Measurements from ENCODE around the gene POU2F1. TPM values are rescaled to one million over a fixed set of nuclear protein-coding genes. Genes with fewer than 3 reads are reported as not detected.

POU2F1 gene
- total RNA-seq, 2 donors from 2014 or later = 7.6 to 9.5 TPM

DNA sequence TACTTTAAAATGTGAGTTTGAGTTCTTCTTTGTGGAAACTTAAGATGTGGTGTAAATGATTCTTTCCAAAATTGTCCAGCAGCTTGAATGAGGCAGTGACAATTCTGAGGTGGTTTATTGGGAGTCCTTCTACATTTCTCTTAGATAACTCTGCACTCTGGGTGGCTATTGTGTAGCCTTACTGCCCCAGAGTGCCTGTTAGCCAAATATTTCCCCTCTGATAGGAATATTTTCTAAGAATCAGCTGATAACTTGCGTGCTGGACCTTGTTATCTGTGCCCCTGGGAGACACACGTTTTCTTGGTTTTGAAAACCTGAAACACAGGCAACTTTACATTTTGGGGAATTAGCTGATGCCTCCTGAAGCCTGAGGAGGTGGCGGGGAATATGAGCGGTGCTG is 206.0 kb downstream of the POU2F1 start:
- no peak for ATAC-seq
- intact Hi-C loops (cut with DNase I) = no loop called here
- DNase-seq = no peak

DNA sequence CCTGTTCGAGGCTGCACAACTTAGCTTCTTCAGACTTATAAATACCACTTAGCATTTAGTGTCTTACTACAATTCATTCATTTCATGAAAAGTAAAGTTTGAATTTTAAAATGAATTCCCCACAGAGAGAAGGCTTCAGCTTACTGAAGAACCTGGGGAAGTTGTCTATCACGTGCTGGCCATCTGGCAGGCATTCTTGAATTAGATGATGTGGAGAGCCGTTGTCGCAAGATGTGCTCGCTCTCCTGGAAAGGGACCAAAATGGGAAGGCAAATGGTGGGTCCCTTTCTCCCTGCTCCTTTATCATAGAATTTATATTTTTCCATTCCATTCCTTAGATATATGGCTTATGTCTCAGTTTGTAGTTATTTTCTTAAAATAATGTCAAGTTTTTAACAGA is 207.2 kb downstream of the POU2F1 start:
- intact Hi-C loops (cut with DNase I) = no loop called here
- DNase-seq (no peak), ATAC-seq (no peak)

DNA sequence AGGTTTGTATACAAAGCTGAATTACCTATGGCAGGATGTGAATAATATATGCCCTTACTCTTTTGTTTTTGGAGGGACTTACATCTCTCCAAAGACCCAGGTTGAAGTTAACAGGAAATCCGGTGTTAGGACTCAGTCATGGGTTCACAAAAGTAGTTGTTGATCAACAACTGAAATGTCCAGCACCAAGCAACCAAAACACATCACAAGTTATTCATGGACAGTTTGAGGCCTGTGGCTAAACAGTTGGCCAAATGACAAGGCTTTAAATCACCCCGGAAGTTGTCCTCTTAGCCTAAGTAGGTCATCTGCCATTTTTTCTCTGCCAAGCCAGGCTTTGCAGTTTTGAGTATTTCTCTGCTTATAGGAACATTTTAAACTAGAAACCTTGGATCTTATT is 207.7 kb downstream of the POU2F1 start:
- ATAC-seq = peak in 1 of 2 donors; percentile 39
- DNase-seq = no peak
- intact Hi-C loops (cut with DNase I) = no loop called here

DNA sequence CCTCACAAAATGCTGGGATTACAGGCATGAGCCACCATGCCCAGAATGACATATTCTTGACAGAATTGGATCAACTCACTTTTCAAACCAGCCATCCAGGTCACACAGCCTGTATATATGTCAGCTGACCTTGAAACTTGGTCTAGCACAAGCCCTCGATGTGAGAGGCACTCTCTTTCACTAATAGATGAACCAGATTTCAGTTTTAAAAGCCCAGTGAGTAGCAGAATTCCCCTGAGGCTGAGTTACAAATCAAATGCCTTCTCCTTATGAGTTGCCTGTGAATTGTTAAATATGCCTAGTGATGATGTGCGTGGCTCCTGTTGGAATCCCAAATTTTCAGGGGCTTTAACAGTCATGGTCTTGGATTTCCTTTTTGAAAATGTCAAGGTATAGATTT is 208.9 kb downstream of the POU2F1 start:
- intact Hi-C loops (cut with DNase I) = no loop called here
- DNase-seq (no peak), ATAC-seq (no peak)

DNA sequence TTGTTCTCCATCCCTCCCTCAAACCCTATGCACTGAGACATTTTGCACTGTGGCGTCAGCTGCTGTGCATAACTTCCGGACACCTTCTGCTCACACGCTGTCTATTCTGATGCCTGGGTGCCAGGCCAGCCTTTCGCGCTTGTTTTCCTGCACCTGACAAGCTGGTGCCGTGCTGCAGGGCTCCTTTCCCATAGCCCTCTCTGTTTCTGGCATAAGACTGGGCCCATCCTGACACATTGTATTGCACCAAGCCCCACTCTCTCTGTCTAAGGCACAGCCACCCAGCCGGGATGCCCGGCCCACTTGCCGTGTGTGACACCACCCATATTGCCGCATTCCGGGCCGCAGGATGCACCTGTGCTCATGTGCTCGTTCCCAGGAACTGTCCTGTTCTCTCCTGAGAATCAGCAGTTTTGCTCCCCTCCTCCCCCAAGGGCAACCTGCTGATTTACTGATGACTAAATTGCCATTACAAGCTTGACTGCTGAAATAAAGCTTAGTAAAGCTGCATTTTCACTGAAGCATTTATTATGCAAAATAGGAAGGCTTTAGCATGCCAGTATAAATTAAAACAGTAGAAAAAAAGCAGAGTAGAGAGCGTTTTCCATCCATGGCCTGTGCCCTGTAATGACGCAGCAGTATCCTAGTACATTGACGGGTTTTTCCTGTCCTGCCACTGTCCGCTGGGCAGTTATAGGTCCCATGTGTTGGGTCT is 209.6 kb downstream of the POU2F1 start:
- intact Hi-C loops (cut with DNase I) = no loop called here
- DNase-seq (no peak), ATAC-seq (no peak)

DNA sequence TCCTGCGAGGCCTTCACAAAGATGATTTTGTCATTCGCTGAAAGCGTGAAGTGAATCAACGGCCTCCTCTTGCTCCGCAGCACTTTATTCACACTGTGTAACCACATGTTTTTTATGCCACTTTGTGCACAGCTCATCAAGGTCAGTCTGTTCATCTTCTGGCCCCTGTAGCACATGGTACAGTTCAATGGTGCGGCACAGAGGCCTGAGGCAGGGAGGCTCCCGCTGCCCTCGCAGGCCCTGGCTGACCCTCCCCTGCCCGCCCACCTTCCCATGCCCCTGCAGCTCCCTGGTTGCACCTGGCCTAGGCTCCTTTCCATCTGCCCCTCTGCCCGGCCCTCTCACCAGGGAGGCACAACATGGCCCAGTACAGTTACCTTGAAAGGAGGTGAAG is 210.2 kb downstream of the POU2F1 start:
- intact Hi-C loops (cut with DNase I) = no loop called here
- DNase-seq (no peak), ATAC-seq (no peak)

DNA sequence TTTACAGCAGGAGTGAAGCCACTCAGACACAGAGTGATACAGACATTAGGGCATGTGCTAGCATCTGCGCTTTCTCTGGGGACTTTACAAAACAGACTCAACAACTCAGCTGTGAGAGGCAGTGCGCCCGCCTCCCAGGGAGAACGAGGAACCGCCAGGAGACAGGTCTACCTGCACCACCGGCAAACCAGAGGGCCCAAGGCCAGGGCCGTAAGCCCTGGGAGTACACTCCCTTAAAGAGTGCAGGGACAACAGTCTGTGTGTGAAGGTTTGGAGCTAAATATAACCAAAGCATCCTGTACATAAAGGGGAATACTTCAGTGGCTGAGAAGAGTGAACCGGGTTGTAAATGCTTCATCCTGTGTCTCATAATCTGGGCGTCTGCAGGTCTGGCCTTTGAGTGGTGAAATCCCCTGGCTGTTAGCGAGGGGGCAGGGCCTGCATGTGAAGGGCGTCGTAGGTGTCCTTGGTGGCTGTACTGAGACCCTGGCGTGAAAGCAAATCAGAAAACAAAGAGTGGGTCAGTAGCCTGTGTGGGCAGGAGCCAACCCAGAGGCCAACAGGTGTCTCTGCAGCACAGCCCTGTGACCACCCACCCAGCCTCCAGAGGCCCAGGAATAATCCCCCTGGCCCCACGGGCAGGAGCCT is 210.7 kb downstream of the POU2F1 start:
- DNase-seq = no peak
- intact Hi-C loops (cut with DNase I) = no loop called here
- ATAC-seq = peak; percentile 12 to 43

DNA sequence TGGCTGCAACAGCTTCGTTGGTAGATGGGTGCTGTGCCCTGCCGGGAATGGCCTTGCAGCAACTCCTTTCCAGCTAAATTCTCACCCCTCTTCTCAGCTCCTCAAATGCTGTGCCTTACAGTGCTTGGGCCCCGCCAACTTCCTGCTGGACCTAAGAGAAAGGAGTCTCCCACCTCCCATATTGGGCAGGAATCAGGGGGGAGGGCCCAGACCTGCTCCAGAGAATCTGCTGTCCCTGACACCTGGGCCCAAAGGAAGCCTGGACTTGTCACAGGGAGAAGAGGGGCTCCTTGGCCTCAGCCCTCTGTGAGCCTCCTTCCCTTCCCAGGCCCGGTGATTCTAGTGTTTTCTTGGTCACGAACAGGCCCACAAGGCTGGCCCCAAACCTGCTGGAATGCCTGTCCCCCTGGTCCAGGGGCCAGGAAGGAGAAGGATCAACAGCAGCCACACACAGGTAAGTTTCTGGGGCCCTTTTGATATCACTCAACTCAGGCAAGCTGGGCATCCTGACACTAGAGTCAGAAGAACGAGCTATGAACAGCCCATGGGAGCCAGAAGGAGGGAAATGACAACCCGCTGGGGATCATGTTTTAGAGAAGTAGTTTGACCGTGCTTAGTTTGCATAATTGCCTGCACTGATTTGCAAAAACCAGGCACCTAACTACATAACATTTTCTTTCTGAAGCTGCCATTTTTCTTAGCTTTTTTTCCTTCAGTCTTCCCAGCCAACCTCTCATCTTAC is 211.4 kb downstream of the POU2F1 start:
- intact Hi-C loops (cut with DNase I) = no loop called here
- no peak for ATAC-seq
- no peak for DNase-seq

DNA sequence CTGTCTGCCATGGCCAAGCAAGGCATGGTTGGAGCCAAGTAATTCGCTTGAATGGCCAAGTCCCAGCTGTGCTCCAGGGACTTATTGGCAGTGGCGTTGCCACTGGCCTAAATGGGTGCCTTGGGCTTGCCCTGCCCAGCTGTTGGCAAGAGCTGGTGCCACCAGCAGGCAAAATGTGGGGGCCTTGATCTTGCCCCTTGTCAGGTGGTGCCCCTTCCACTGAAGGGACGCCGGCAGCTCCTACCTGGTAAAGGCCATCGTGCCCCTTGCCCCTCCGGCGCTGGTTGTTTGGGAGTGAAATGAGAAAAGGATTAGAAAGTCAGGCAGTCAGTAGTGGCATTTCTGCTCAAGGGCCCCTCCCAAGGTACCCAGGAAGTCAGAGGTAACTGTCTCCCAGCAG is 212.1 kb downstream of the POU2F1 start:
- intact Hi-C loops (cut with DNase I) = no loop called here
- ATAC-seq = no peak
- no peak for DNase-seq

DNA sequence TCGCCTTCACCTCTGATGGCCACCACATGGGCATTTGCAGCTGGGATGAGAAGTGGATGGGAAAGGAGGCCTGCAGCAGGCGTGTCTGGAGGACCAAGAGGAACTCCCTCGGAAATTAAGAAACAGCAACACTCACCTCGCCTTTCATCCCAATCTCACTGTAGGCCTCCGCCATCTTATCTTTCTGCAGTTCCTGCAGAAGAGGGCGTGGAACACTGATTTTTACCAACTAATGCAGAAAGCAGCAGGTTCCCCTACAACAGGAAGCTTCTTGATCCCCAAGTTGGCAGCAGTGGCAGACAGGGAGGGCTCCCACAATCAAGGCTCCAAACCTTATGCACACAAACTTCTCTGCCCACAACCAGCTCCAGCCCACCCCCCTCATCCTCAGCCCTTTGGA is 213.2 kb downstream of the POU2F1 start:
- intact Hi-C loops (cut with DNase I) = no loop called here
- ATAC-seq = no peak
- no peak for DNase-seq

DNA sequence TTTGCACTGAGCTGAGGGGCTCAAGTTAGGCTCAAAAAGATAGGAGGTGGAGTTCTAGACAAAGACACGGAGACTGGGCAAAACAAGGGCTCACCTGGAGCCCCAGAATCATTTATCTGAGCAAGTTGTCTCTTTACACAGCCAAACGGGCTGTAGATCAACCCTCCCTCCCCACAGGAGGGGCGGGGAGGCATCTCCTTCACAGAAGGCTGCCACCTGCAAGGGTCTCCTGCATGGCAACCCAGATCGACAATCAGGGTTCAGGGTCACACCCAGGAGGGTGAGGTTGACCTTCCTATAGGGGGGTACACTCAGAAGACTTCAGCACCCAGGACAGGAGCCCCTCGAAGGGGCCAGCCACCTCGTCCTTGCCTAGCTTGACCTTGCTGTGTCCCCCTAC is 213.6 kb downstream of the POU2F1 start:
- ATAC-seq (no peak), DNase-seq (no peak)
- intact Hi-C loops (cut with DNase I) = no loop called here

DNA sequence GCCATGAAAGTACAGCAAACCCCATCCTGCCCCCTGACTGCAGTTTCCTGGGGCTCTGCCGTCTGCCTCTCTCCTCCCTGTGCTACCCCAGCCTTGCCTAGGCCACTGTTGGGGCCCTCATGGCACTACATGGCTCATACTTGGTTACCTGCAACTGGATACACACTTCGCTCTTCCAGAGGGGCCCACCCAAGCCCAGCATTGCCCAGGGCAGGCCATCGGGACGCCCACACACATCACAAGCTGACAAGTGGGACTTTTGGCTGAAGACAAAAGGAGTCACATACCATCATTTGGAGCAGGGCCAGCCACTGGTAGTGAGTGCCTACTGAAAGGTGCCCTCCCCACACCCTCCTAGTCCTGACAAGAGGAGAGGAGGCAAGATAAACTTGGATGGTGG is 214.8 kb downstream of the POU2F1 start:
- intact Hi-C loops (cut with DNase I) = no loop called here
- ATAC-seq (no peak), DNase-seq (no peak)

DNA sequence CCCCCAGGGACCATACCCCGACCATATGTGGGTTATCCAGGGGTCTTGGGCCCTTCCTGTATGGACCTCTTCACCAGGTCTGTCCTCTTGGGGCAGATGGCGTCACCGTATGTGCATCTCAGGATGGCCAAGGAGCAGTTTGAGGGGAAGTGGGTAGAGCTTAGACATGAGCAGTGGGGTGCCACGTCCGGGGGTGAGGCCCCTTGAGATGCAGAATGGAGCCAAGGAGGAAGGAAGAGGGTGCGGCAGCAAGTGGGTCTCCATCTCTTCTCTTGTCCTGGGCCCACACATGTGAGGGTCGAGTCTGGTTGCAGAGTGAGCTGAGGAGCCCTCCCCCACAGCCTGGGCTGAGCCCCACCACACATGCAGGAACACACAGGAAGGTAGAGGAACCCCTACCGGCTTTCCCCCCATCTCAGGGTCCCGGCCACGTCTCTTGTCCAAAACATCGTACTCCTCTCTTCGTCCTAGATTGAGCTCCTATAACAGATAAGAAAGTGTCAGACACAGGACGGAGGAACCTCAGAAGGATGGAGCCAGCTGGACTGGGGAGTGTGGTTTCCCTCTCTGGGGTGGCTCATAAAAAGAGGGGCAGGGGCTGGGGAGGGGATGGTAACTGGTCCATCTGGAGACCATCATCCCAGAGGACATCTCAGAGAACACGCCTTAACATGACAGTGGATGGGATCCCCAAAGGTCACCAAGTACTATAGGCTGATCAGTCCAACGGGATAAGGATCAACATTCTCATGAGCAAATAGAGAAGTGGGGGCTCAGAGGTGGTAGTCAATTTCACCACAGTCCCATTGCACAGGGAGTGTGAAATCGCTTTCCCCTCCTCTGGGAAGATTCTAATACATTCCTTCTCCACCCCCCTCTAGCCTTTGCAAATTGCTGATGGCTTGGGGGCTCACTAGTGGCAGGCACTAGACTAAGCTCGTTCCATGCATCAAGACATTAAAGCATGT is 217.8 kb downstream of the POU2F1 start:
- ATAC-seq = no peak
- intact Hi-C loops (cut with DNase I) = no loop called here
- no peak for DNase-seq

DNA sequence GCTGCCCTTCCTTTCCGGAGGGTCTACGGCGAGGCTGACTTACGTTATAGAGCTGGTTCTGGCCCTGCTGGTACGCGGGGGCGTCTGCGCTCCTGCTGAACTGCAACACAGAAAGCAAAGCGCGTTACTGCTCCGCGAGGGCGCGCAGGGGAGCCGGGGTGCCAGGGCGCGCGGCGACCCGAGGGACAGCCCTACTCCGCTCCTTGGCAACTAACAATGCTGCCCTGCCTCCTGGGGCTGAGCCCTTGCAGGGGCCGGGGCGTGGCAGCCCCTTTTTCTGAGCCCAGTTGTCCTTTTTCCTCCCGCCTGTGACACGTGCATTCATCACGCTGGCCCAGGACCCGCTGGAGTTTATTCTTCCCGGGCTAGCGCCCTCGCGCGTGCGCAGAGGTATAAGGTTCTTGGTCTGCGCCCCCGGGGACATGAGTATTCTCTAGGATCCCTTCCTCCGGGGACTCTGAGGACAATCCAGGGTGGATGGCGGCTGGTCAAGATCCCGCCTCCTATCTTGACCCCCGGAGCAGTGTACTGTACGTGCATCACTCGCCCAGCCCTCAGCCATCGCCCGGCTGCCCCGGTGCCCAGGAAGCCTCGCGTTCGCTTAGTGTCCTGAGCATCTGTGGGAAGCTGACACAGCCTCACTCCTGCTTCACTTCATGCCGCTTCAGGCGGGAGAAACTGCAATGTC is 218.8 kb downstream of the POU2F1 start:
- intact Hi-C loops (cut with DNase I) = no loop called here
- ATAC-seq = peak; percentile 25 to 31

DNA sequence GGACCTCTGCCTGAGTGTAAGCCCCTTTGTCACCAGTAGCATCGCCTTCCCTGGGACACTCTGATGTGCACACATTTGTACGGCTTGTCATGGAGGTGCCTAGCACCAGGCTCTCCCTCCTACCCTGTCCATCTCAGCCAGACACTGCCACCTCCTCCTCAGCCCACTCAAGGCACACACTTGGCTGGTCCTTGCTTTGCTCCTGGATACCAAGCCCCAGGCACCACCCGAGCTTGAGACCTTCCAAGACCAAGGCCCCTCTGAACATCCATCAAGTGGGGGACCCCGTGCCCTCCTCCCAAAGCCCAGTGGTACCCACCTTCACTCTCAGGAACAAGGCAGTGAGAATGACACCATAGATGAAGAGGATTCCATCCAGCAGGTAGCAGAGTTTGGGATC is 219.7 kb downstream of the POU2F1 start:
- ATAC-seq = no peak
- intact Hi-C loops (cut with DNase I) = loop anchor here (5.0 to 10.0 kb wide), 2 partner anchors 92 to 376 kb away; no protein-coding TSS in a partner anchor
- DNase-seq = no peak

More for the DNA sequence above, 218.8 kb downstream of the POU2F1 start:
- peak; percentile 44 for DNase-seq

DNA sequence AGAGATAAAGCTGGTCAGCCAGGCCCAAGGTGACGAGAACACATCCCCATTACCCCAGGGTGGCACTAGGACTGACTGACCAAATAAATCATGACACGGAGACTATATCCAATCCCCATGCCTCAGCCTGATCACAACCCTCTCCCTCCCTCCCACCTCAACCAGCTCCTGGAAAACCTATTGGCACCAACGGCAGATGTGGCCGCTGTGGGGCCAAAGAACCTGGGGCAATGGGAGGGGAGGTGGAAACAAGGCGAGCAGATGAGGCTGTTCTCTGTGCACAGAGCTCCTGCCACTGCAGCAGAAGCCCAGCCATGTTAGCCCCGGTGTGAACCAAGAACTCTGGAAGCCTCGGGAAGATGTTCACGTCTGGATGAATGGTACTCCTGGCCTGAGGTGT is 220.1 kb downstream of the POU2F1 start:
- DNase-seq = no peak
- no peak for ATAC-seq
- intact Hi-C loops (cut with DNase I) = loop anchor here (5.0 to 10.0 kb wide), 2 partner anchors 92 to 376 kb away; no protein-coding TSS in a partner anchor

DNA sequence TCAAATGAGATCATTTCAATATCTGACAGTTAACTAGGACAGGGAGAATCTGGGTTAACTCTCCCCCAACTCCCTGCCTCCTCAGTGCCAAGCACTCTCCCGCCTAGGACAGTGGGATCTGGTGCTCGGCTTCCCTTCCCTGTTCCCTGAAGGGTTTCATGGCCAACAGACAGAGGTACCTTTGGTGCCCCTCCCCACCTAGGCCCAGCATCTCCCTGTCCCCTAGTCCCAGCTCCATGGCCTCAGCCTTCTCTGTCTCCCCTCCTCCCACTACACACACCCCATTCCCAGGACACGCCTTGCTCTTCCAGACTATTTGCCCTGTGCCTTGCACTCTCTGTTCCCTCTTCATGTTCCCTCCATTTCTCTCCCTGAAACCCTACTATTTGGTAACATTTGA is 220.5 kb downstream of the POU2F1 start:
- DNase-seq = no peak
- intact Hi-C loops (cut with DNase I) = loop anchor here (5.0 to 10.0 kb wide), 2 partner anchors 91 to 376 kb away; no protein-coding TSS in a partner anchor
- ATAC-seq = no peak

DNA sequence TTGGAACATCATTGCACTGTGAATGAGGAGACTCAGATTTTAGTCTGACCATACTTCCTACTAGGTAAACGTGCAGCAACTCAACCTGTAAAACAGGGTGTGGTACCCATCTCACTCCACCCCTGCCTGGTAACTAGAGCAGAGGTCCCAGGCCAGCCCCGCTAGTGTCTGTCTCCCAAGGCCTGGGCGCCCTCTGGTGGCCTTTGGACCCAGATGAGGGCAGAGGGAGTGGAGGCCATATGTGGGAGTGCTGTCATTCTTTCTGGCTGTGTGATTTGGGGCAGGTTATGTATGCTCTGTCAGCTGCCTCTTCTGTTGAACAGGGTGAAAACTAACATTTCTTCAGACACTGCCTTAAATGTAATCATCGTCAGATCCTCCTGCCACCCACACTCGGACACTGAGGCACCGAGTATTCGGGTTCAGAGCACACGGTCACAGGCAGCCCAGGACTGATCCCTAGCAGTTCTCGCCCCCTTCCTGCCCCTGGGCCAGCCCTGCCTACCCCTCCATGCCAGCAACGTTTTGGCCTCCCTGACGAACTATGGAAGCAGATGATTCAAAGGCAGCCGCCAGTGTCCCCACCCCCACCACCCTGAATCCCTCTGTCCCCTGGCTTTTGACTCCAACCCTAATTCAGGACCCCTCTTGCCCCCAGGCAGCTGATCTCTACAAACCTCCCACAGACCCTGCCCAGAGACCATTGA is 221.6 kb downstream of the POU2F1 start:
- DNase-seq (peak; percentile 90), ATAC-seq (peak; percentile 93 to 96)
- intact Hi-C loops (cut with DNase I) = loop anchor here (2.0 to 10.0 kb wide), 4 partner anchors 90 to 377 kb away; no protein-coding TSS in a partner anchor
